ENCODE measurements around the gene SLC35E1.

The SLC35E1 gene

GRCh38 chr19:16536130-16536529 lies 36.1 kb downstream of the SLC35E1 start:
- in situ Hi-C loops (cut with HindIII; ENCODE audit: low pct_ligation_motif_present, low sequenced_read_pairs) = no loop called here

GRCh38 chr19:16535381-16535780 lies 36.8 kb downstream of the SLC35E1 start:
- Histone ChIP-seq H3K4me3 (ENCODE audit: low read depth, low read length) (no peak overlapping the region), H3K36me3 (replicated peaks) (peaks cover 70% of the 10 kb centered on the region)
- in situ Hi-C loops (cut with HindIII; ENCODE audit: low pct_ligation_motif_present, low sequenced_read_pairs) = no loop called here

More at GRCh38 chr19:16536130-16536529, 36.1 kb downstream of the SLC35E1 start:
- Histone ChIP-seq H3K36me3 (replicated peaks) (peaks cover 66% of the 10 kb centered on the region), H3K27ac (no peak overlapping the region), H3K27me3 (replicated peaks) (no peaks in the 10 kb centered on the region), H3K4me3 (ENCODE audit: low read depth, low read length) (no peak overlapping the region)
- DNase-seq = no peak
- TF ChIP-seq CTCF (IDR thresholded peaks at IDR 0.05; ENCODE audit: low read depth, low read length, missing control alignments) = no peak

GRCh38 chr19:16532440-16533234 lies 39.6 kb downstream of the SLC35E1 start:
- peaks cover 82% of the 10 kb centered on the region for H3K36me3 ChIP-seq (replicated peaks)
- DNase-seq = no peak
- no peak overlapping the region for H3K4me3 ChIP-seq (ENCODE audit: low read depth, low read length)
- H3K27ac ChIP-seq = no peak overlapping the region
- in situ Hi-C loops (cut with HindIII; ENCODE audit: low pct_ligation_motif_present, low sequenced_read_pairs) = no loop called here
- no peaks in the 10 kb centered on the region for H3K27me3 ChIP-seq (replicated peaks)
- TF ChIP-seq CTCF (IDR thresholded peaks at IDR 0.05; ENCODE audit: low read depth, low read length, missing control alignments) = no peak

More at GRCh38 chr19:16535381-16535780, 36.8 kb downstream of the SLC35E1 start:
- no peak for DNase-seq
- no peak for TF ChIP-seq CTCF (IDR thresholded peaks at IDR 0.05; ENCODE audit: low read depth, low read length, missing control alignments)
- H3K27me3 ChIP-seq (replicated peaks) = no peaks in the 10 kb centered on the region
- no peak overlapping the region for H3K27ac ChIP-seq

- peaks cover 92% of the 10 kb centered on the region for H3K36me3 ChIP-seq (replicated peaks)
Measured at GRCh38 chr19:16531380-16531669, 40.9 kb downstream of the SLC35E1 start.

GRCh38 chr19:16530540-16531379 lies 41.5 kb downstream of the SLC35E1 start:
- Histone ChIP-seq H3K27me3 (replicated peaks) (no peaks in the 10 kb centered on the region), H3K36me3 (replicated peaks) (peaks cover 90% of the 10 kb centered on the region), H3K4me3 (ENCODE audit: low read depth, low read length) (no peak overlapping the region), H3K27ac (no peak overlapping the region)
- no peak for TF ChIP-seq CTCF (IDR thresholded peaks at IDR 0.05; ENCODE audit: low read depth, low read length, missing control alignments)
- in situ Hi-C loops (cut with HindIII; ENCODE audit: low pct_ligation_motif_present, low sequenced_read_pairs) = no loop called here
- no peak for DNase-seq

More at GRCh38 chr19:16531380-16531669, 40.9 kb downstream of the SLC35E1 start:
- Histone ChIP-seq H3K4me3 (ENCODE audit: low read depth, low read length) (no peak overlapping the region), H3K27ac (no peak overlapping the region), H3K27me3 (replicated peaks) (no peaks in the 10 kb centered on the region)
- in situ Hi-C loops (cut with HindIII; ENCODE audit: low pct_ligation_motif_present, low sequenced_read_pairs) = no loop called here
- no peak for DNase-seq
- TF ChIP-seq CTCF (IDR thresholded peaks at IDR 0.05; ENCODE audit: low read depth, low read length, missing control alignments) = no peak
